ENCODE data around the gene ZNF236. TPM values are rescaled to one million over a fixed set of nuclear protein-coding genes. Genes with fewer than 3 reads are reported as not detected.

ZNF236 gene
- total and polyA plus RNA-seq, 10 of the 15 experiments (the other 5 are each of a cell fraction or from before 2014, with no cell fraction given): 1.0 to 14.4 (median 5.9) TPM

- no peak for TF ChIP-seq MTA2 (IDR thresholded peaks at IDR 0.05; ENCODE audit: low read depth)
- TF ChIP-seq JUND (IDR thresholded peaks at IDR 0.05; ENCODE audit: low read depth, low read length): no peak
- TF ChIP-seq JUNB (IDR thresholded peaks at IDR 0.05): no peak
- no peak for TF ChIP-seq CHD2 (IDR thresholded peaks at IDR 0.05; ENCODE audit: borderline replicate concordance, low read depth, low read length)
- TF ChIP-seq ELK1 (IDR thresholded peaks at IDR 0.05; ENCODE audit: low read depth, low read length): peak; percentile 46
- TF ChIP-seq MTA3 (IDR thresholded peaks at IDR 0.05; ENCODE audit: borderline replicate concordance, low read length): no peak
- TF ChIP-seq, protein P1, sequence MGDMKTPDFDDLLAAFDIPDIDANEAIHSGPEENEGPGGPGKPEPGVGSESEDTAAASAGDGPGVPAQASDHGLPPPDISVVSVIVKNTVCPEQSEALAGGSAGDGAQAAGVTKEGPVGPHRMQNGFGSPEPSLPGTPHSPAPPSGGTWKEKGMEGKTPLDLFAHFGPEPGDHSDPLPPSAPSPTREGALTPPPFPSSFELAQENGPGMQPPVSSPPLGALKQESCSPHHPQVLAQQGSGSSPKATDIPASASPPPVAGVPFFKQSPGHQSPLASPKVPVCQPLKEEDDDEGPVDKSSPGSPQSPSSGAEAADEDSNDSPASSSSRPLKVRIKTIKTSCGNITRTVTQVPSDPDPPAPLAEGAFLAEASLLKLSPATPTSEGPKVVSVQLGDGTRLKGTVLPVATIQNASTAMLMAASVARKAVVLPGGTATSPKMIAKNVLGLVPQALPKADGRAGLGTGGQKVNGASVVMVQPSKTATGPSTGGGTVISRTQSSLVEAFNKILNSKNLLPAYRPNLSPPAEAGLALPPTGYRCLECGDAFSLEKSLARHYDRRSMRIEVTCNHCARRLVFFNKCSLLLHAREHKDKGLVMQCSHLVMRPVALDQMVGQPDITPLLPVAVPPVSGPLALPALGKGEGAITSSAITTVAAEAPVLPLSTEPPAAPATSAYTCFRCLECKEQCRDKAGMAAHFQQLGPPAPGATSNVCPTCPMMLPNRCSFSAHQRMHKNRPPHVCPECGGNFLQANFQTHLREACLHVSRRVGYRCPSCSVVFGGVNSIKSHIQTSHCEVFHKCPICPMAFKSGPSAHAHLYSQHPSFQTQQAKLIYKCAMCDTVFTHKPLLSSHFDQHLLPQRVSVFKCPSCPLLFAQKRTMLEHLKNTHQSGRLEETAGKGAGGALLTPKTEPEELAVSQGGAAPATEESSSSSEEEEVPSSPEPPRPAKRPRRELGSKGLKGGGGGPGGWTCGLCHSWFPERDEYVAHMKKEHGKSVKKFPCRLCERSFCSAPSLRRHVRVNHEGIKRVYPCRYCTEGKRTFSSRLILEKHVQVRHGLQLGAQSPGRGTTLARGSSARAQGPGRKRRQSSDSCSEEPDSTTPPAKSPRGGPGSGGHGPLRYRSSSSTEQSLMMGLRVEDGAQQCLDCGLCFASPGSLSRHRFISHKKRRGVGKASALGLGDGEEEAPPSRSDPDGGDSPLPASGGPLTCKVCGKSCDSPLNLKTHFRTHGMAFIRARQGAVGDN (IDR thresholded peaks at IDR 0.05): peak; percentile 50; the same call in 1 of the 2 replicates
- peak; percentile 53; the same call in 1 of the 2 replicates for TF ChIP-seq IKZF1 (conservative IDR thresholded peaks at IDR 0.05)
- TF ChIP-seq ZNF274 (IDR thresholded peaks at IDR 0.05; ENCODE audit: insufficient read depth, insufficient read length): no peak
- 0 out of 2 replicates have a peak, but pooled peaks have one; percentile 19 for TF ChIP-seq ZNF24 (IDR thresholded peaks at IDR 0.05)
- no peak for TF ChIP-seq NR2C2 (IDR thresholded peaks at IDR 0.05; ENCODE audit: borderline replicate concordance, control insufficient read depth, insufficient read length, low read depth)
- TF ChIP-seq, protein P2, sequence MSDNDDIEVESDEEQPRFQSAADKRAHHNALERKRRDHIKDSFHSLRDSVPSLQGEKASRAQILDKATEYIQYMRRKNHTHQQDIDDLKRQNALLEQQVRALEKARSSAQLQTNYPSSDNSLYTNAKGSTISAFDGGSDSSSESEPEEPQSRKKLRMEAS (IDR thresholded peaks at IDR 0.05; ENCODE audit: low read depth, low read length): no peak
- TF ChIP-seq, protein P3, sequence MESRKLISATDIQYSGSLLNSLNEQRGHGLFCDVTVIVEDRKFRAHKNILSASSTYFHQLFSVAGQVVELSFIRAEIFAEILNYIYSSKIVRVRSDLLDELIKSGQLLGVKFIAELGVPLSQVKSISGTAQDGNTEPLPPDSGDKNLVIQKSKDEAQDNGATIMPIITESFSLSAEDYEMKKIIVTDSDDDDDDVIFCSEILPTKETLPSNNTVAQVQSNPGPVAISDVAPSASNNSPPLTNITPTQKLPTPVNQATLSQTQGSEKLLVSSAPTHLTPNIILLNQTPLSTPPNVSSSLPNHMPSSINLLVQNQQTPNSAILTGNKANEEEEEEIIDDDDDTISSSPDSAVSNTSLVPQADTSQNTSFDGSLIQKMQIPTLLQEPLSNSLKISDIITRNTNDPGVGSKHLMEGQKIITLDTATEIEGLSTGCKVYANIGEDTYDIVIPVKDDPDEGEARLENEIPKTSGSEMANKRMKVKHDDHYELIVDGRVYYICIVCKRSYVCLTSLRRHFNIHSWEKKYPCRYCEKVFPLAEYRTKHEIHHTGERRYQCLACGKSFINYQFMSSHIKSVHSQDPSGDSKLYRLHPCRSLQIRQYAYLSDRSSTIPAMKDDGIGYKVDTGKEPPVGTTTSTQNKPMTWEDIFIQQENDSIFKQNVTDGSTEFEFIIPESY (IDR thresholded peaks at IDR 0.05): no peak
- TF ChIP-seq KDM1A (IDR thresholded peaks at IDR 0.05; ENCODE audit: borderline replicate concordance): no peak
- TF ChIP-seq ATF7 (IDR thresholded peaks at IDR 0.05; ENCODE audit: low read depth): no peak
- no peak for TF ChIP-seq YBX1 (IDR thresholded peaks at IDR 0.05)
- TF ChIP-seq, protein P4, sequence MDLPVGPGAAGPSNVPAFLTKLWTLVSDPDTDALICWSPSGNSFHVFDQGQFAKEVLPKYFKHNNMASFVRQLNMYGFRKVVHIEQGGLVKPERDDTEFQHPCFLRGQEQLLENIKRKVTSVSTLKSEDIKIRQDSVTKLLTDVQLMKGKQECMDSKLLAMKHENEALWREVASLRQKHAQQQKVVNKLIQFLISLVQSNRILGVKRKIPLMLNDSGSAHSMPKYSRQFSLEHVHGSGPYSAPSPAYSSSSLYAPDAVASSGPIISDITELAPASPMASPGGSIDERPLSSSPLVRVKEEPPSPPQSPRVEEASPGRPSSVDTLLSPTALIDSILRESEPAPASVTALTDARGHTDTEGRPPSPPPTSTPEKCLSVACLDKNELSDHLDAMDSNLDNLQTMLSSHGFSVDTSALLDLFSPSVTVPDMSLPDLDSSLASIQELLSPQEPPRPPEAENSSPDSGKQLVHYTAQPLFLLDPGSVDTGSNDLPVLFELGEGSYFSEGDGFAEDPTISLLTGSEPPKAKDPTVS (IDR thresholded peaks at IDR 0.05; ENCODE audit: low read depth, low read length): no peak
- TF ChIP-seq TAF1 (IDR thresholded peaks at IDR 0.05; ENCODE audit: borderline replicate concordance, low read depth, low read length): peak; percentile 43; the same call in 1 of the 2 replicates
- TF ChIP-seq SMAD1 (IDR thresholded peaks at IDR 0.05; ENCODE audit: low read depth, partially characterized antibody): no peak
- no peak for TF ChIP-seq NFXL1 (IDR thresholded peaks at IDR 0.05; ENCODE audit: borderline replicate concordance)
- TF ChIP-seq STAT1 (conservative IDR thresholded peaks at IDR 0.05): 0 out of 2 replicates have a peak, but pooled peaks have one; percentile 37
- TF ChIP-seq SP1 (IDR thresholded peaks at IDR 0.05; ENCODE audit: low read depth, low read length): no peak
Observed at GRCh38 chr18:76821875-76822505, 367 bp upstream of the ZNF236 start (continued).
